Fibroblast of lung (primary cell): ENCODE data around the gene LOXHD1.

Experiments
- CTCF ChIP-seq, 2 donors: IDR thresholded peaks in 1 of 2; conservative IDR thresholded peaks in 1 of 2; 1 replicate in 1 of 2; 2 replicates in 1 of 2; pipeline ENCODE4 v1.5.1; 2011 to 2012; ENCODE audit warnings: low read length in 2 of 2, control low read depth in 1 of 2, inconsistent platforms in 1 of 2, low read depth in 1 of 2, mild to moderate bottlenecking in 1 of 2
- EZH2 ChIP-seq: IDR thresholded peaks from 2 replicates; pipeline ENCODE4 v1.5.1; 2012; ENCODE audit warnings: low read length, control low read depth, mild to moderate bottlenecking; ENCODE audit errors: missing control alignments

DNA sequence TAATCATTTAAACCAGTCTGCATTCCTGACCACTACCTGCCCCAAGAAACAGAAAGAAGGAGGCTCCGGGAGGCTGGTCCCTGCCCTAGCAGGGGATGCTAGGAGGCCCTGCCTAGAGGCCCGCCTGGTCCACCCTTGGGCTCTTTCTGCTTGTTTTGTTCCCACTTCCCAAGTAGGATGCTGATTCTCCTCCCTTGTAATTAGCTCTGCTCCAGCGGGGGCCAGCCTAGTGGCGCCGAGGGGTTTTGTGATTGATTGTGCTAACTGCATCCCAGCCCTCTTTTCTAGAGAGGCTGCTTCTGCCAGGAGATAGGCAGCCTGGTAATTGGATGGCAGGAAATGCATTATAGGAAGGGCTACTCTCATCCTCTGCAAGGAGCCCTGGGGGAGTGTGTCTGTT is 220.0 kb downstream of the LOXHD1 start:
- TF ChIP-seq CTCF (conservative IDR thresholded peaks at IDR 0.05 in 1 of 2, IDR thresholded peaks at IDR 0.05 in 1 of 2; ENCODE audit: low read depth in 1 of 2, low read length in 2 of 2) (no peak), EZH2 (no peak)
